ENCODE measurements around the gene SEC63.
"Not testable (repeated sequence)": the region's sequence is repeated elsewhere in the genome, so short reads cannot be mapped to it uniquely, and the experiment has no call there.

The SEC63 gene

GRCh38 chr6:107957909-107958688, at the start of gene SEC63:
Gene SEC63 (minus strand): TSS chr6:107958208. CDS start chr6:107958009, 199 bp downstream.
- DNase-seq (ENCODE audit: low spot score), result peak; percentile 98
- in situ Hi-C loops (cut with MboI; ENCODE audit: low sequenced_read_pairs, unreplicated experiment), result no loop called here
- no peak for TF ChIP-seq CTCF (IDR thresholded peaks at IDR 0.05; ENCODE audit: borderline replicate concordance, control extremely low read depth, extremely low read depth, insufficient read depth, missing control alignments)

- in situ Hi-C loops (cut with MboI; ENCODE audit: low sequenced_read_pairs, unreplicated experiment), result no loop called here
- no peak for TF ChIP-seq CTCF (IDR thresholded peaks at IDR 0.05; ENCODE audit: borderline replicate concordance, control extremely low read depth, extremely low read depth, insufficient read depth, missing control alignments)
- no peak for DNase-seq (ENCODE audit: low spot score)
Measured at GRCh38 chr6:108005961-108006360, 48.0 kb upstream of the SEC63 start.

GRCh38 chr6:108004861-108005260, 46.9 kb upstream of the SEC63 start:
- TF ChIP-seq CTCF (IDR thresholded peaks at IDR 0.05; ENCODE audit: borderline replicate concordance, control extremely low read depth, extremely low read depth, insufficient read depth, missing control alignments), result no peak
- in situ Hi-C loops (cut with MboI; ENCODE audit: low sequenced_read_pairs, unreplicated experiment), result no loop called here
- DNase-seq (ENCODE audit: low spot score), result no peak

- no peak for DNase-seq (ENCODE audit: low spot score)
- TF ChIP-seq CTCF (IDR thresholded peaks at IDR 0.05; ENCODE audit: borderline replicate concordance, control extremely low read depth, extremely low read depth, insufficient read depth, missing control alignments), result no peak
- in situ Hi-C loops (cut with MboI; ENCODE audit: low sequenced_read_pairs, unreplicated experiment), result no loop called here
Measured at GRCh38 chr6:108002365-108003221, 44.6 kb upstream of the SEC63 start.

- in situ Hi-C loops (cut with MboI; ENCODE audit: low sequenced_read_pairs, unreplicated experiment), result no loop called here
- TF ChIP-seq CTCF (IDR thresholded peaks at IDR 0.05; ENCODE audit: borderline replicate concordance, control extremely low read depth, extremely low read depth, insufficient read depth, missing control alignments), result no peak
- DNase-seq (ENCODE audit: low spot score), result no peak
Measured at GRCh38 chr6:108001696-108002231, 43.8 kb upstream of the SEC63 start.

- DNase-seq (ENCODE audit: low spot score); in situ Hi-C loops (cut with MboI; ENCODE audit: low sequenced_read_pairs, unreplicated experiment): not testable (repeated sequence)
Measured at GRCh38 chr6:108000259-108000658, 42.3 kb upstream of the SEC63 start.
